IPS DF 19.7 (cell line): ENCODE measurements around the gene MYO16.

ENCODE experiments used
- DNase-seq: peaks from one replicate; pipeline ENCODE4 v3.0.0-alpha.2; 2013; ENCODE audit warnings: low read depth, low spot score

Gene MYO16

GRCh38 chr13:108629181-108629752 is at the start of gene MYO16:
TSS of gene MYO16 (plus strand) at chr13:108629611. CDS start at chr13:108629845, 234 bp downstream.
- DNase-seq, result no peak

- no peak for DNase-seq
These were observed 42.6 kb upstream of the MYO16 start for GRCh38 chr13:108586826-108587225.

- DNase-seq, result no peak
These were observed 40.9 kb upstream of the MYO16 start for GRCh38 chr13:108588516-108588915.

GRCh38 chr13:108594153-108594552 is 35.3 kb upstream of the MYO16 start:
- DNase-seq, result no peak

GRCh38 chr13:108595436-108596274 is 33.8 kb upstream of the MYO16 start:
- DNase-seq, result peak; percentile 5

- no peak for DNase-seq
These were observed 31.5 kb upstream of the MYO16 start for GRCh38 chr13:108597943-108598342.

GRCh38 chr13:108606424-108606823 is 23.0 kb upstream of the MYO16 start:
- no peak for DNase-seq

GRCh38 chr13:108609353-108609752 is 20.1 kb upstream of the MYO16 start:
- DNase-seq, result no peak

- no peak for DNase-seq
These were observed 18.9 kb upstream of the MYO16 start for GRCh38 chr13:108610507-108610906.

GRCh38 chr13:108615241-108615640 is 14.2 kb upstream of the MYO16 start:
- no peak for DNase-seq

GRCh38 chr13:108618233-108618632 is 11.2 kb upstream of the MYO16 start:
- DNase-seq, result no peak

- no peak for DNase-seq
These were observed 7.9 kb upstream of the MYO16 start for GRCh38 chr13:108621462-108621861.

GRCh38 chr13:108624108-108624507 is 5.3 kb upstream of the MYO16 start:
- DNase-seq, result no peak

GRCh38 chr13:108624979-108625378 is 4.4 kb upstream of the MYO16 start:
- DNase-seq, result no peak

GRCh38 chr13:108629988-108630387 is 577 bp downstream of the MYO16 start:
- no peak for DNase-seq

GRCh38 chr13:108632649-108633167 is 3.3 kb downstream of the MYO16 start:
- no peak for DNase-seq

GRCh38 chr13:108638901-108639300 is 9.5 kb downstream of the MYO16 start:
- no peak for DNase-seq

GRCh38 chr13:108643646-108644353 is 14.4 kb downstream of the MYO16 start:
- DNase-seq, result no peak

- no peak for DNase-seq
These were observed 16.0 kb downstream of the MYO16 start for GRCh38 chr13:108645376-108645775.

- no peak for DNase-seq
These were observed 20.9 kb downstream of the MYO16 start for GRCh38 chr13:108650271-108650670.

- no peak for DNase-seq
These were observed 27.3 kb downstream of the MYO16 start for GRCh38 chr13:108656742-108657141.

- no peak for DNase-seq
These were observed 28.1 kb downstream of the MYO16 start for GRCh38 chr13:108657519-108657918.
